Duodenal mucosa (tissue), 2 donors: ENCODE data around the gene CPTP.

Experiments used
- H3K27ac ChIP-seq: one replicate; pipeline ENCODE4 v1.7.0; 2013; ENCODE audit warnings: low read depth, low read length
- H3K27me3 ChIP-seq, 2 donors: one replicate each; pipeline ENCODE4 v1.7.0; 2013; ENCODE audit warnings: low read length in 2 of 2, control low read depth in 1 of 2; ENCODE audit not compliant: insufficient read depth in 2 of 2, control insufficient read depth in 1 of 2
- H3K36me3 ChIP-seq, 2 donors: one replicate each; pipeline ENCODE4 v1.7.0; 2013; ENCODE audit warnings: low read length in 2 of 2, control low read depth in 1 of 2; ENCODE audit not compliant: insufficient read depth in 2 of 2, control insufficient read depth in 1 of 2
- H3K4me1 ChIP-seq, 2 donors: one replicate each; pipeline ENCODE4 v1.7.0; 2013; ENCODE audit warnings: low read length in 2 of 2, control low read depth in 1 of 2; ENCODE audit not compliant: insufficient read depth in 2 of 2, control insufficient read depth in 1 of 2
- H3K4me3 ChIP-seq, 2 donors: one replicate each; pipeline ENCODE4 v1.7.0; 2013; ENCODE audit warnings: low read length in 2 of 2, low read depth in 1 of 2
- H3K9ac ChIP-seq, 2 donors: one replicate each; pipeline ENCODE4 v1.7.0; 2013; ENCODE audit warnings: low read length in 2 of 2, low read depth in 1 of 2
- H3K9me3 ChIP-seq, 2 donors: one replicate each; pipeline ENCODE4 v1.7.0; 2013; ENCODE audit warnings: low read length in 2 of 2, control low read depth in 1 of 2; ENCODE audit not compliant: control insufficient read depth in 1 of 2

Gene CPTP

DNA sequence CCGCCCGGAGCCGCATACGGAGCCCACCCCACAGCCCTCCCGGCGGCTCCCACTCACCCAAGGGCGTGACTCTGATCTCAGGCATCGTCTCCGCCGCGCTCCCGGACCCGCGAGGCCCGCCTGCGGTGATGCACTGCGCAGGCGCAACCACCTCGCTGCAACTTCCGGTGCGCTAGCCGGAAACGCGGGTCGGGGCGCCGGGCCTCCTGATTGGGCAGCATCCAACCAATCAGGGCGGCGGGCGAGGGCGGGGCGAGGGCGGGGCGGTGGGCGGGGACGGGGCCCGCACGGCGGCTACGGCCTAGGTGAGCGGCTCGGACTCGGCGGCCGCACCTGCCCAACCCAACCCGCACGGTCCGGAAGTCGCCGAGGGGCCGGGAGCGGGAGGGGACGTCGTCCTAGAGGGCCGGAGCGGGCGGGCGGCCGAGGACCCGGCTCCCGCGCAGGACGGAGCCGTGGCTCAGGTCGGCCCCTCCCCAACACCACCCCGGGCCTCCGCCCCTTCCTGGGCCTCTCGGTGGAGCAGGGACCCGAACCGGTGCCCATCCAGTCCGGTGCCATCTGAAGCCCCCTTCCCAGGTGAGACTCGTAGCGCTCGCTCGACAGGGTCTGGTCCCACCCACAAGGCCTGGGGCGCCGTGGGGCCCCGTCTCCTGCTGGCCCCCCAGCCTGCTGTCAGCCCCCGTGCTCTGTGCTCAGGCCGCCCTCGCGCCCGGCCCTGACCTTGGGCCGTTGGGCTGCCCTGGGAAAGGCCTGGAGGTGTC, at the start of gene CPTP, which contains the start of gene INTS11:
TSS of gene CPTP (plus strand) at position 279 of the 764 bp plus-strand sequence. CDS start 2,109 bp downstream, outside the sequence.
TSS of gene INTS11 (minus strand) at position 137 of the 764 bp plus-strand sequence. CDS start at position 85, 52 bp downstream.
- Histone ChIP-seq H3K4me1 (peaks cover 18 to 31% of the 10 kb centered on the region in 2 donors), H3K4me3 (peak within 1 kb of the TSS; percentile 79 to 87), H3K27ac (peak within 1 kb of the TSS; percentile 81), H3K27me3 (no peaks in the 10 kb centered on the region), H3K9me3 (no peaks in the 10 kb centered on the region), H3K9ac (peak within 1 kb of the TSS; percentile 80 to 95), H3K36me3 (peaks cover 8 to 40% of the 10 kb centered on the region in 2 donors)

DNA sequence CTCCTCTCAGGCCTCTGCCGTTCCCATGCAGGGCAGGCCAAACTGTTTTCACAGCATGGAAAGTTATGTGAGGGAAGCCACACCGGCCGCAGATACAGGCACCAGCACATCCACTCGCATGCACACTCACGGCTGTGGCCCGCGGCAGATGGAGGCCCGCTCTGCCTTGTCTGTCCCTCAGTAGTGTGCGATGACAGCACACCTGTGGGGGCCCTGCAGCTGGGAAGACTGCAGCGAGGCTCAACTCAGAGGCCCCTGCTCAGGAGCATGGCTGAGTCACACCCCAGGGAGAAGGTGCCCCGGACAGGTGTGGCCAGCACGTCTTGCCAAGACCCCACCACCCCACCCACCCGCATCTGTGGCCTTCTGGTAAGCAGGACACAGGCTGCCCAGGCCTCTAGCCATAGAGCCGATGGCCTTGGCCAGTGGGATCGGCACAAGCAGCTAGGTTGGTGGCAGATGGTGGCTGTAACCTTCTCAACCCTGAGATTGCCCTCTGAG, 49.6 kb upstream of the CPTP start:
- Histone ChIP-seq H3K27ac (no peak overlapping the region), H3K9ac (peak overlapping the region in 1 of 2 donors; percentile 38), H3K9me3 (no peaks in the 10 kb centered on the region), H3K4me1 (peaks cover 33 to 40% of the 10 kb centered on the region in 2 donors), H3K36me3 (peaks cover 2 to 6% of the 10 kb centered on the region in 2 donors), H3K27me3 (no peaks in the 10 kb centered on the region), H3K4me3 (peak overlapping the region in 1 of 2 donors; percentile 73)

DNA sequence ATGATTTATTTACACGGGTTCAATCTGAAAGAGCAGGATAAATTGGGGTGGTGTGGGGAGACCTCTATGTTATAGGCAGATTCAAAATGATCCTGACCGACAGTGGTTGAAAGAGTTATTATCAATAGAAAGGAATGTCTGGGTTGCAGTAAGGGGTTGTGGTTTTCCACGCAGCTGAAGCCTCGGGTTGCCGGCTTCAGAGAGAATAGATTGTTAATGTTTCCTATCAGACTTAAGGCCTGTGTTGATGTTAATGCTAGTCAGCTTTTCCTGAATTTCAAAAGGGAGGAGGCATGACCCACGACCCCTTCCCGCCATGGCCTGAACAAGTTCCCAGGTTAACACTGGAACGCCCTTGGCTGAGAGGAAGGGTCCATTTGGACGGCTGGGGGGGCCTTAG, 48.8 kb upstream of the CPTP start:
- peaks cover 2 to 6% of the 10 kb centered on the region in 2 donors for H3K36me3 ChIP-seq
- H3K4me3 ChIP-seq: no peak overlapping the region
- no peaks in the 10 kb centered on the region for H3K9me3 ChIP-seq
- no peaks in the 10 kb centered on the region for H3K27me3 ChIP-seq
- H3K9ac ChIP-seq: no peak overlapping the region
- peaks cover 29 to 31% of the 10 kb centered on the region in 2 donors for H3K4me1 ChIP-seq
- H3K27ac ChIP-seq: no peak overlapping the region

DNA sequence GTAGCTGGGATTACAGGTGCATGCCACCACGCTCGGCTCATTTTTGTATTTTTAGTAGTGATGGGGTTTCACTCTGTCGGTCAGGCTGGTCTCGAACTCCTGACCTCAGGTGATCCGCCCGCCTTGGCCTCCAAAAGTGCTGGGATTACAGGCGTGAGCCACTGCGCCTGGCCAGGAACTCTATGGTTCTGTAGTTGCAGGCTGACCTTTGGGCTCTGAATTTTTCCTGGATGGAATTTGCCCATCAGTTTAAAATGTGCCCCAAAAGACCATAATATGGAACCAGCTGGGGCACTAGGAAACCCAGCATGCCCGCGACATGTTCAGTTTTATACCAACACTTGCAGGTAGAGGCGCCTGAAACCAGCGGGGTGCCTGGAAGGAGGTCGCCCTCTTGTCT, 46.0 kb upstream of the CPTP start:
- H3K4me1 ChIP-seq: peaks cover 24 to 28% of the 10 kb centered on the region in 2 donors
- H3K27ac ChIP-seq: no peak overlapping the region
- H3K27me3 ChIP-seq: no peaks in the 10 kb centered on the region
- H3K4me3 ChIP-seq: no peak overlapping the region
- H3K9me3 ChIP-seq: no peaks in the 10 kb centered on the region
- H3K9ac ChIP-seq: no peak overlapping the region
- no peaks in the 10 kb centered on the region for H3K36me3 ChIP-seq

DNA sequence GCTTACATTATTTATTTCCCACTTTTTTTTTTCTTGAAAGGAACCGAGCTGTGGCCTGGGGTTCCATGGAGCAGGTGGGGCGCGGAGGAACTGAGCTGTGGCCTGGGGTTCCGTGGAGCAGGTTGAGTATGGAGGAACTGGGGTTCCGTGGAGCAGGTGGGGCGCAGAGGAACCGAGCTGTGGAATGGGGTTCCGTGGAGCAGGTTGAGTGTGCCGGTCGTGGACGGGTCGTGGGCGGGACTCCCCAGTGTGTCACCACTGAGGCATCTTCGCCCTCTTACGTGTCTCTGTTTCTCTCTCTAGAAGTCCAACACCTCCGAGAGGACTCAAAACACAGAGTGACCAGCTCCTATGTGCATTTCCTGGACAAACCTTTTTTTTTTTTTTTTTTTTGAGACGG, 45.6 kb upstream of the CPTP start:
- Histone ChIP-seq H3K9ac (no peak overlapping the region), H3K4me3 (no peak overlapping the region), H3K9me3 (no peaks in the 10 kb centered on the region), H3K36me3 (no peaks in the 10 kb centered on the region), H3K27ac (no peak overlapping the region), H3K4me1 (peaks cover 24 to 30% of the 10 kb centered on the region in 2 donors), H3K27me3 (no peaks in the 10 kb centered on the region)

DNA sequence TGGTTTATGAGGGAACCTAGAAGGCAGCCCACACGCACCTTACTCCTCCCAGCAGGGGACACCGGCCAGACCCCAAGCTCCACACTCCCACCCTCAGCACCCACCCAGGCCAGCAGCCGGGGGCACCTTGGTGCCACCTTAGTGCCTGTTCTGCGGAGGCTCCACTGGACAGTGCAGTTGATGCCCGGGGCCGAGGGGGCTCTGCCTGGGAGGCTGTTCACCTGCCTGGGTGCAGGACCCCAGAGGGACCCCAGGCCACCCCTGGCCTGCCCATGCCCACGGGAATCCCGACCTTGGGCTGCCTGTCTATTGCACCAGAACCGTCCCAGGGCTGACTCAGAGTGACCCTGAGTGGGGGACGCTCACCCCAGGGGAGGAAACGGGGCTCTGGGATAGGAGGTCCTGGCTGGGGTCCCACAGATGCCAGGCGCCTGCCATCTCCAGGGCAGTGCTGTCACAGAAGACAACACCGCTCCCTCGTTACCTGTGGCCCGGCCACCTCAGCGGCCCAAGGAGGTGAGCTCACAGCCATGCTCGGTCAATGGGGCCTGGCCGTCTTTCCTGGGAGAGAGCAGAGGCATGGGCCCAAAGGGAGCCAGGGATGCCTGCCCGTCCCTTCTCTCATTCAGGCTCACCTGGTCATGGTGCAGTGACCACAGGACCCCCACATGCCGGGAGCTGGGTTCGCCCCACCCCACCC, 43.7 kb upstream of the CPTP start:
- Histone ChIP-seq H3K27ac (no peak overlapping the region), H3K27me3 (peaks cover 0 to 9% of the 10 kb centered on the region in 2 donors), H3K4me3 (peak overlapping the region; percentile 24 to 36), H3K4me1 (peaks cover 25 to 26% of the 10 kb centered on the region in 2 donors), H3K9ac (peak overlapping the region in 1 of 2 donors; percentile 36), H3K36me3 (no peaks in the 10 kb centered on the region), H3K9me3 (no peaks in the 10 kb centered on the region)

DNA sequence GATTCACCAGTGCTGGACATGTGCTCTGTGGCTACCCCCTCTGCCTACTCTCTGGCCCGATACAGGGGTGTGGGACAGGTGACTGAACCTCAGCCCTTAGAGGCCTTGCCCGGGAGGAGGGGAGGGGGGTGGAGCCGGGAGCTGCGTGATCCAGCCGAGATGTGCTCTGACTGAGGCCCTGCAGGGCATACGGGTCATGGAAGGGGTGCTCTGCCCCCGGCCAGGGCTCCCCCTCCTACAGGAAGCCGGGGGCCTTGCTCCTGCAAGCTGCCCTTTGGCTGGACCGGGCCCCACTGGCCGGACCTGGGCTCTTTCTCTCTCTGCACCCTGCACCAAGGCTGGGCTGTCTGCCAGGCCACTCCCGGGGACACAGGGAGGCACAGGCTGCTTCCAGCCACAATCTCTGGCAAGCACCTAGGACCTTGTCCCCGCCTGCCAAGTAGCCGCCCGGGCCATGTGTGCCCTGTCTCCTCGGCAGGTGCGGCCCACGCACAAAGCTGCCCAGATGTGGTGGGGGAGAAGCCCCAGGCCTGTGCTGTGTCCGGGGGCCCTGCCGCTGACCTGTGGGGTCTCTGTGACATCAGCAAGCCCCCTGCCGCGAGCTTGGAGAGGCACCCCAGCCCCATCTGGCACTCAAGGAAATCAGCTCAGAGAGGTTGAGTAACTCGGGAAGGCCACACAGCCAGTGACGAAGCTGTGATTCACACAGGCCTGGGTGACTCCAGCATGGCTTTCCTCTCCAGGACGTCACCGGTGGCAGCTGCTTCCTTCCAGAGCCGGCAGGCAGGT, 42.9 kb upstream of the CPTP start:
- H3K27ac ChIP-seq: peak overlapping the region; percentile 87
- peaks cover 0 to 16% of the 10 kb centered on the region in 2 donors for H3K27me3 ChIP-seq
- H3K9ac ChIP-seq: peak overlapping the region; percentile 16 to 36

DNA sequence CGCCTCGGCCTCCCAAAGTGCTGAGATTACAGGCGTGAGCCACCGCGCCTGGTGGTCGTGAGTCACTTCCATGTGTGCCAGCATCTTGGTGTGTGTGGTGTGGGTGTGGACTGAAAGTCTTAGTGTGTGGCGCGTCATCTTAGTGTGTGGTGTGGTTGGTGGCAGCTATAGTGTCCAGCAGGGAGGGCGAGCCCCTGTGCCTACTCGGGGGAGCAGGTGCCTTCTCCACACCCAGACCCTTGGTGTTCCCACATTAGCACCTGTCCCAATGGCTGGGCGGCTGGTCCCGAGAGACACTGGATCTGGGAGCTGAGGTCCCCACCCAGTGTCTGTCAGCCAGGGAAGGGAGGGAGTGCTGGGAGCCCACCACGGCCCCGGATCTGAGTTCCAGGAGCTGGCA, 41.6 kb upstream of the CPTP start:
- Histone ChIP-seq H3K9me3 (no peaks in the 10 kb centered on the region), H3K27me3 (peaks cover 0 to 26% of the 10 kb centered on the region in 2 donors), H3K36me3 (no peaks in the 10 kb centered on the region), H3K9ac (no peak overlapping the region), H3K4me1 (peaks cover 25 to 26% of the 10 kb centered on the region in 2 donors), H3K4me3 (no peak overlapping the region), H3K27ac (no peak overlapping the region)

More for the DNA sequence above, 42.9 kb upstream of the CPTP start:
- Histone ChIP-seq H3K4me3 (peak overlapping the region; percentile 24 to 36), H3K9me3 (no peaks in the 10 kb centered on the region), H3K4me1 (peaks cover 25 to 26% of the 10 kb centered on the region in 2 donors), H3K36me3 (no peaks in the 10 kb centered on the region)

DNA sequence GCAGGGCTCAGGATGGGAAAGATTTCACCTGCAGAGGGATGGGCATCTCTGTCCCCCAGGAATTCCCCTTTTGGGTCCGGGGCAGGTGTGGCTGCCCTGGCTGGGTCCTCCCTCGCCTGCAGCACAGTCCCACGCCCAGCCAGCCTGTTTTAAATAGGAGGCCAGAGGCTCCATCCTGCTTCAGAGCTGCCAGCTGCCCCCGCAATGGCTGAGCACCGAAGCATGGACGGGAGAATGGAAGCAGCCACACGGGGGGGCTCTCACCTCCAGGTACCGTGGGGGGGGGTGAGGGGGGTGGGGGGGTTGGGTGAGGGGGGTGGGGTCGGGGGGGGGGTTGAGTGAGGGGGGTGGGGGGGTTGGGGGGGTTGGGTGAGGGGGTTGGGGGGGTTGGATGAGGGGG, 40.8 kb upstream of the CPTP start:
- Histone ChIP-seq H3K4me3 (no peak overlapping the region), H3K9me3 (no peaks in the 10 kb centered on the region), H3K9ac (no peak overlapping the region), H3K36me3 (no peaks in the 10 kb centered on the region), H3K27ac (no peak overlapping the region), H3K27me3 (peaks cover 0 to 26% of the 10 kb centered on the region in 2 donors), H3K4me1 (peaks cover 22 to 25% of the 10 kb centered on the region in 2 donors)
